SJCRH30 (cell line): Measurements from ENCODE around the gene PPP4R3A. TPM values are rescaled to one million over a fixed set of nuclear protein-coding genes. Genes with fewer than 3 reads are reported as not detected.
"Not testable (repeated sequence)": the region's sequence is repeated elsewhere in the genome, so short reads cannot be mapped to it uniquely, and the experiment has no call there.

ENCODE experiments used
- DNase-seq, 2 experiments: peaks; one replicate each; pipeline ENCODE4 v3.0.0-alpha.2; 2015 to 2020
- H3K27ac ChIP-seq: fragments of 250-450 bp; sonication (Bioruptor Pico); 2 replicates; pipeline ENCODE4 v1.5.1; 2020; ENCODE audit warnings: mild to moderate bottlenecking, moderate library complexity
- H3K27me3 ChIP-seq: fragments of 250-450 bp; sonication (Bioruptor Pico); 2 replicates; pipeline ENCODE4 v1.5.1; 2020; ENCODE audit warnings: mild to moderate bottlenecking, moderate library complexity
- H3K36me3 ChIP-seq: fragments of 250-450 bp; sonication (Bioruptor Pico); 2 replicates; pipeline ENCODE4 v1.5.1; 2020; ENCODE audit warnings: mild to moderate bottlenecking, moderate library complexity
- H3K4me1 ChIP-seq: fragments of 250-450 bp; sonication (Bioruptor Pico); 2 replicates; pipeline ENCODE4 v1.5.1; 2020; ENCODE audit warnings: mild to moderate bottlenecking, moderate library complexity
- H3K4me3 ChIP-seq: fragments of 250-450 bp; sonication (Bioruptor Pico); 2 replicates; pipeline ENCODE4 v1.5.1; 2020; ENCODE audit warnings: mild to moderate bottlenecking, moderate library complexity
- H3K9me3 ChIP-seq: fragments of 250-450 bp; sonication (Bioruptor Pico); replicated peaks from 2 replicates; pipeline ENCODE4 v1.5.1; 2020; ENCODE audit warnings: mild to moderate bottlenecking, moderate library complexity
- total RNA-seq: library from RNA; depleted of rRNA; stranded (reverse); fragments of >200 nt; shearing (Covaris generic); gene quantifications from 2 replicates; pipeline ENCODE4 v1.2.3, GENCODE V29; 2014

The PPP4R3A gene
- total RNA-seq, 1 experiment from 2014 or later = 77.8 TPM

GRCh38 chr14:91516663-91517388 is 6.7 kb upstream of the PPP4R3A start:
- no peak for DNase-seq
- Histone ChIP-seq H3K4me1 (no peaks in the 10 kb centered on the region), H3K4me3 (no peak overlapping the region), H3K36me3 (no peaks in the 10 kb centered on the region), H3K27me3 (no peaks in the 10 kb centered on the region), H3K27ac (no peak overlapping the region), H3K9me3 (no peaks in the 10 kb centered on the region)

- Histone ChIP-seq H3K4me3 (no peak overlapping the region), H3K27ac (no peak overlapping the region), H3K9me3 (no peaks in the 10 kb centered on the region), H3K27me3 (no peaks in the 10 kb centered on the region), H3K4me1 (no peaks in the 10 kb centered on the region), H3K36me3 (no peaks in the 10 kb centered on the region)
- DNase-seq = no peak
Observed at GRCh38 chr14:91515979-91516378, 5.9 kb upstream of the PPP4R3A start.

GRCh38 chr14:91511043-91511383 is 903 bp upstream of the PPP4R3A start:
- Histone ChIP-seq H3K9me3 (no peaks in the 10 kb centered on the region), H3K36me3 (peaks cover 12% of the 10 kb centered on the region), H3K4me3 (peak overlapping the region; percentile 90), H3K27me3 (no peaks in the 10 kb centered on the region), H3K4me1 (no peaks in the 10 kb centered on the region), H3K27ac (peak overlapping the region; percentile 97)
- peak in 1 of 2 experiments; percentile 14 for DNase-seq

- Histone ChIP-seq H3K4me3 (peak overlapping the region; percentile 90), H3K4me1 (no peaks in the 10 kb centered on the region), H3K27ac (peak overlapping the region; percentile 97), H3K27me3 (no peaks in the 10 kb centered on the region), H3K9me3 (no peaks in the 10 kb centered on the region), H3K36me3 (peaks cover 18% of the 10 kb centered on the region)
- DNase-seq = no peak
Observed at GRCh38 chr14:91509878-91510170, 286 bp downstream of the PPP4R3A start.

- H3K9me3 ChIP-seq = no peaks in the 10 kb centered on the region
- H3K36me3 ChIP-seq = peaks cover 24% of the 10 kb centered on the region
- DNase-seq = peak; percentile 17 to 39
- H3K4me3 ChIP-seq = peak overlapping the region; percentile 90
- no peaks in the 10 kb centered on the region for H3K4me1 ChIP-seq
- no peaks in the 10 kb centered on the region for H3K27me3 ChIP-seq
- H3K27ac ChIP-seq = peak overlapping the region; percentile 97
Observed at GRCh38 chr14:91509083-91509877, 830 bp downstream of the PPP4R3A start.

- Histone ChIP-seq H3K9me3 (no peaks in the 10 kb centered on the region), H3K4me1 (no peaks in the 10 kb centered on the region), H3K27me3 (no peaks in the 10 kb centered on the region), H3K36me3 (peaks cover 31% of the 10 kb centered on the region), H3K27ac (no peak overlapping the region), H3K4me3 (peak overlapping the region; percentile 90)
- no peak for DNase-seq
Observed at GRCh38 chr14:91508105-91508504, 2.0 kb downstream of the PPP4R3A start.

GRCh38 chr14:91506226-91506625 is 3.9 kb downstream of the PPP4R3A start:
- Histone ChIP-seq H3K27ac (no peak overlapping the region), H3K4me1 (no peaks in the 10 kb centered on the region), H3K27me3 (no peaks in the 10 kb centered on the region), H3K9me3 (no peaks in the 10 kb centered on the region), H3K36me3 (peaks cover 32% of the 10 kb centered on the region), H3K4me3 (no peak overlapping the region)
- no peak for DNase-seq

- no peaks in the 10 kb centered on the region for H3K9me3 ChIP-seq
- no peak overlapping the region for H3K27ac ChIP-seq
- no peaks in the 10 kb centered on the region for H3K27me3 ChIP-seq
- H3K36me3 ChIP-seq = peaks cover 28% of the 10 kb centered on the region
- no peak for DNase-seq
- no peak overlapping the region for H3K4me3 ChIP-seq
- H3K4me1 ChIP-seq = no peaks in the 10 kb centered on the region
Observed at GRCh38 chr14:91503000-91503504, 7.1 kb downstream of the PPP4R3A start.

- Histone ChIP-seq H3K36me3 (peaks cover 27% of the 10 kb centered on the region), H3K4me1 (no peaks in the 10 kb centered on the region), H3K27me3 (no peaks in the 10 kb centered on the region), H3K4me3 (no peak overlapping the region), H3K27ac (no peak overlapping the region), H3K9me3 (no peaks in the 10 kb centered on the region)
- DNase-seq = no peak
Observed at GRCh38 chr14:91501951-91502930, 7.9 kb downstream of the PPP4R3A start.

- no peak for DNase-seq
- Histone ChIP-seq H3K4me3 (no peak overlapping the region), H3K36me3 (peaks cover 26% of the 10 kb centered on the region), H3K27me3 (no peaks in the 10 kb centered on the region), H3K27ac (no peak overlapping the region), H3K9me3 (no peaks in the 10 kb centered on the region), H3K4me1 (no peaks in the 10 kb centered on the region)
Observed at GRCh38 chr14:91501348-91501747, 8.8 kb downstream of the PPP4R3A start.

- Histone ChIP-seq H3K36me3 (peaks cover 2% of the 10 kb centered on the region), H3K4me3 (no peak overlapping the region), H3K27ac (no peak overlapping the region), H3K27me3 (no peaks in the 10 kb centered on the region), H3K4me1 (no peaks in the 10 kb centered on the region), H3K9me3 (no peaks in the 10 kb centered on the region)
- DNase-seq = no peak
Observed at GRCh38 chr14:91496790-91497189, 13.3 kb downstream of the PPP4R3A start.

- H3K27me3 ChIP-seq, H3K9me3 ChIP-seq, H3K4me3 ChIP-seq, H3K27ac ChIP-seq, H3K4me1 ChIP-seq, DNase-seq: not testable (repeated sequence)
- peaks cover 12% of the 10 kb centered on the region for H3K36me3 ChIP-seq
Observed at GRCh38 chr14:91494392-91495065, 15.6 kb downstream of the PPP4R3A start.

- H3K36me3 ChIP-seq = peaks cover 17% of the 10 kb centered on the region
- no peaks in the 10 kb centered on the region for H3K9me3 ChIP-seq
- no peaks in the 10 kb centered on the region for H3K27me3 ChIP-seq
- no peak overlapping the region for H3K4me3 ChIP-seq
- no peak overlapping the region for H3K27ac ChIP-seq
- no peaks in the 10 kb centered on the region for H3K4me1 ChIP-seq
- no peak for DNase-seq
Observed at GRCh38 chr14:91493169-91493568, 16.9 kb downstream of the PPP4R3A start.

- H3K4me1 ChIP-seq = no peaks in the 10 kb centered on the region
- H3K4me3 ChIP-seq = no peak overlapping the region
- no peaks in the 10 kb centered on the region for H3K9me3 ChIP-seq
- no peak overlapping the region for H3K27ac ChIP-seq
- peaks cover 72% of the 10 kb centered on the region for H3K36me3 ChIP-seq
- DNase-seq = no peak
- H3K27me3 ChIP-seq = no peaks in the 10 kb centered on the region
Observed at GRCh38 chr14:91484744-91485143, 25.4 kb downstream of the PPP4R3A start.
